ENCODE results near the gene PKP2. TPM values are rescaled to one million over a fixed set of nuclear protein-coding genes. Genes with fewer than 3 reads are reported as not detected.
"Not testable (repeated sequence)": the region's sequence is repeated elsewhere in the genome, so short reads cannot be mapped to it uniquely, and the experiment has no call there.

PKP2 gene
- total and polyA plus RNA-seq, 2 of the 4 experiments (the other 2 are of a cell fraction): 0.10 to 0.18 TPM

DNA sequence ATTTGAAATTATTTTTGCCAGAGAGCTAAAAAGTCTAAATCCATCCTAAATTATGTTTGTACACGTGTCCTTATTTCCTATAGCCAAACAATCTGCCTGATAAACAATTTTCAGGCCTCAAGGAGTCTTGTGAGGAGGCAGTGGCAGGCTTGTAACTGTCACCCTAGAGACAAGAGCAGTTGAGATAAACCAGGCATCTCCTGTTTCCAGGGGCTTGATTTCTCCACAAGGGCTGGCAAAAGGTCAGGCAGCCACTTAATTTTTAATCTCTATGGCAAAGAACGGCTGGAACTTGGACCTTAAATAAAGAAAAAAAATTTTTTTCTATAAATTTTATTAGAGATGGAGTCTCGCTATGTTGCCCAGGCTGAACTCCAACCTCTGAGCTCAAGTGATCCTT lies 15.5 kb downstream of the PKP2 start:
- TF ChIP-seq POLR2A (IDR thresholded peaks at IDR 0.05; ENCODE audit: low read depth, low read length) (no peak), CHD1 (IDR thresholded peaks at IDR 0.05; ENCODE audit: low read depth, low read length) (no peak), MAFK (IDR thresholded peaks at IDR 0.05; ENCODE audit: low read depth, low read length) (no peak)
- H4K5ac ChIP-seq (ENCODE audit: low read depth, low read length): no peak overlapping the region
- H3K27ac ChIP-seq (ENCODE audit: insufficient read depth, low read length): no peak overlapping the region
- BruUV-seq (replicated peaks): no TSS peak
- H2AK9ac ChIP-seq (replicated peaks; ENCODE audit: low read depth, low read length, poor library complexity): no peak overlapping the region
- no peaks in the 10 kb centered on the region for H3K27me3 ChIP-seq (ENCODE audit: control insufficient read depth, insufficient read depth, low read length)
- no peak overlapping the region for H2BK5ac ChIP-seq (ENCODE audit: low read depth, low read length, poor library complexity, severe bottlenecking)
- H4K91ac ChIP-seq (ENCODE audit: insufficient read depth, low read depth, low read length): no peak overlapping the region
- WGBS, 2 experiments (ENCODE audit: extremely low coverage in 2 of 2, insufficient read length in 1 of 2): no CpG with 5 or more reads among the region's 3 CpGs
- H3K4me1 ChIP-seq (ENCODE audit: control insufficient read depth, insufficient read depth, low read length): no peaks in the 10 kb centered on the region
- dilution Hi-C loops (cut with HindIII; ENCODE audit: low sequenced_read_pairs, unreplicated experiment): no loop called here
- H3K18ac ChIP-seq (ENCODE audit: low read depth, low read length): no peak overlapping the region
- no peak overlapping the region for H2BK20ac ChIP-seq (ENCODE audit: low read depth, low read length)
- H3K23ac ChIP-seq (ENCODE audit: low read depth, low read length): no peak overlapping the region
- no peak overlapping the region for H2BK120ac ChIP-seq (ENCODE audit: low read depth, low read length)
- H2AK5ac ChIP-seq (ENCODE audit: low read depth, low read length): no peak overlapping the region
- ChIA-PET CTCF (no interaction called here), POLR2A (ENCODE audit: unreplicated experiment) (no interaction called here)
- H3K9ac ChIP-seq (ENCODE audit: low read depth, low read length): no peak overlapping the region
- no peak overlapping the region for H3K14ac ChIP-seq (replicated peaks; ENCODE audit: low read depth, low read length)
- H4K20me1 ChIP-seq (ENCODE audit: insufficient read depth, low read length): no peaks in the 10 kb centered on the region
- in situ Hi-C loops (cut with MboI; ENCODE audit: low sequenced_read_pairs): no loop called here
- no peak overlapping the region for H3K4me3 ChIP-seq (ENCODE audit: insufficient read depth, low read depth, low read length)
- H3K9me3 ChIP-seq (ENCODE audit: control insufficient read depth, insufficient read depth, low read length): no peaks in the 10 kb centered on the region
- ATAC-seq (ENCODE audit: low read depth) (no peak), DNase-seq (no peak)
- no peak overlapping the region for H3K4me2 ChIP-seq (ENCODE audit: low read depth, low read length)
- intact Hi-C loops (cut with micrococcal nuclease): no loop called here
- H4K8ac ChIP-seq (ENCODE audit: low read depth in 2 of 2, low read length in 2 of 2): no peak overlapping the region
- no peak overlapping the region for H2AFZ ChIP-seq (replicated peaks; ENCODE audit: low read length, poor library complexity)
- no peaks in the 10 kb centered on the region for H3K36me3 ChIP-seq (ENCODE audit: control insufficient read depth, insufficient read depth, low read length)
- no peaks in the 10 kb centered on the region for H3K79me1 ChIP-seq (ENCODE audit: low read depth in 1 of 2, low read length in 2 of 2)
- H3K4ac ChIP-seq (ENCODE audit: low read depth, low read length): no peak overlapping the region
- no peak overlapping the region for H3K56ac ChIP-seq (ENCODE audit: extremely low read depth, insufficient read depth, low read length)
- H3K9me1 ChIP-seq (ENCODE audit: insufficient read depth, low read length): no peaks in the 10 kb centered on the region
- no peak overlapping the region for H2BK15ac ChIP-seq (ENCODE audit: low read depth, low read length)

GRCh38 chr12:32879066-32879465 lies 17.5 kb downstream of the PKP2 start:
- dilution Hi-C loops (cut with HindIII; ENCODE audit: low sequenced_read_pairs, unreplicated experiment); BruUV-seq (replicated peaks); H3K36me3 ChIP-seq (ENCODE audit: control insufficient read depth, insufficient read depth, low read length); POLR2A ChIA-PET (ENCODE audit: unreplicated experiment); H3K9me3 ChIP-seq (ENCODE audit: control insufficient read depth, insufficient read depth, low read length); H3K9ac ChIP-seq (ENCODE audit: low read depth, low read length); H3K4me3 ChIP-seq (ENCODE audit: insufficient read depth, low read depth, low read length); H4K8ac ChIP-seq (ENCODE audit: low read depth in 2 of 2, low read length in 2 of 2); H3K23ac ChIP-seq (ENCODE audit: low read depth, low read length); H3K79me1 ChIP-seq (ENCODE audit: low read depth in 1 of 2, low read length in 2 of 2); H2AFZ ChIP-seq (replicated peaks; ENCODE audit: low read length, poor library complexity); intact Hi-C loops (cut with micrococcal nuclease); H3K27me3 ChIP-seq (ENCODE audit: control insufficient read depth, insufficient read depth, low read length); H3K4ac ChIP-seq (ENCODE audit: low read depth, low read length); H3K27ac ChIP-seq (ENCODE audit: insufficient read depth, low read length); ATAC-seq (ENCODE audit: low read depth); H3K4me2 ChIP-seq (ENCODE audit: low read depth, low read length); H2AK9ac ChIP-seq (replicated peaks; ENCODE audit: low read depth, low read length, poor library complexity); H4K91ac ChIP-seq (ENCODE audit: insufficient read depth, low read depth, low read length); H3K9me1 ChIP-seq (ENCODE audit: insufficient read depth, low read length); H4K5ac ChIP-seq (ENCODE audit: low read depth, low read length); in situ Hi-C loops (cut with MboI; ENCODE audit: low sequenced_read_pairs); H2BK15ac ChIP-seq (ENCODE audit: low read depth, low read length); H4K20me1 ChIP-seq (ENCODE audit: insufficient read depth, low read length); CTCF ChIA-PET; H2BK20ac ChIP-seq (ENCODE audit: low read depth, low read length); H3K56ac ChIP-seq (ENCODE audit: extremely low read depth, insufficient read depth, low read length); H3K4me1 ChIP-seq (ENCODE audit: control insufficient read depth, insufficient read depth, low read length); DNase-seq; H2BK120ac ChIP-seq (ENCODE audit: low read depth, low read length); H3K14ac ChIP-seq (replicated peaks; ENCODE audit: low read depth, low read length); H2AK5ac ChIP-seq (ENCODE audit: low read depth, low read length); H2BK5ac ChIP-seq (ENCODE audit: low read depth, low read length, poor library complexity, severe bottlenecking); H3K18ac ChIP-seq (ENCODE audit: low read depth, low read length): not testable (repeated sequence)
- no CpG with 5 or more reads among the region's 7 CpGs for WGBS, 2 experiments (ENCODE audit: extremely low coverage in 2 of 2, insufficient read length in 1 of 2)
